Osteoblast (primary cell): ENCODE data around the gene ARHGAP15. TPM values are rescaled to one million over a fixed set of nuclear protein-coding genes. Genes with fewer than 3 reads are reported as not detected.

Experiments used
- DNase-seq: peaks from one replicate; pipeline ENCODE4 v3.0.0; 2011; ENCODE audit warnings: low spot score, mixed read lengths; ENCODE audit not compliant: insufficient read length; ENCODE audit errors: missing footprints
- H2AFZ ChIP-seq: 2 replicates; pipeline ENCODE4 v1.6.0; 2011; ENCODE audit warnings: mild to moderate bottlenecking, low read length
- H3K27ac ChIP-seq: 2 replicates; pipeline ENCODE4 v1.5.1; 2011; ENCODE audit warnings: mild to moderate bottlenecking, low read depth, low read length, moderate library complexity
- H3K27me3 ChIP-seq: 2 replicates; pipeline ENCODE4 v1.6.0; 2012; ENCODE audit warnings: mild to moderate bottlenecking, control low read depth, inconsistent platforms, low read length, moderate library complexity; ENCODE audit not compliant: insufficient read depth
- H3K36me3 ChIP-seq: 2 replicates; pipeline ENCODE4 v1.5.1; 2011; ENCODE audit warnings: mild to moderate bottlenecking, low read length, control low read depth, moderate library complexity; ENCODE audit not compliant: insufficient read depth
- H3K4me1 ChIP-seq: 2 replicates; pipeline ENCODE4 v1.5.1; 2011; ENCODE audit warnings: mild to moderate bottlenecking, low read length, control low read depth, moderate library complexity; ENCODE audit not compliant: insufficient read depth
- H3K4me2 ChIP-seq: 2 replicates; pipeline ENCODE4 v1.6.0; 2011; ENCODE audit warnings: mild to moderate bottlenecking, low read length; ENCODE audit not compliant: insufficient read depth
- H3K4me3 ChIP-seq: fragments of 200-600 bp; sonication (generic); 3 replicates; pipeline ENCODE4 v1.5.1; 2012; ENCODE audit warnings: mild to moderate bottlenecking, low read length, inconsistent platforms; ENCODE audit not compliant: insufficient read depth
- H3K79me2 ChIP-seq: 2 replicates; pipeline ENCODE4 v1.6.0; 2012; ENCODE audit warnings: mild to moderate bottlenecking, low read length, control low read depth, inconsistent platforms; ENCODE audit not compliant: insufficient read depth
- H3K9me3 ChIP-seq: 2 replicates; pipeline ENCODE4 v1.5.1; 2011; ENCODE audit warnings: low read depth, low read length, control low read depth
- H4K20me1 ChIP-seq: 2 replicates; pipeline ENCODE4 v1.6.0; 2012; ENCODE audit warnings: mild to moderate bottlenecking, low read length, control low read depth; ENCODE audit not compliant: insufficient read depth
- small RNA-seq: library from RNA; depleted of rRNA; stranded (forward); fragments of <200 nt; gene quantifications from one replicate; pipeline ENCODE3, GENCODE V24; 2012
- total RNA-seq: library from RNA; depleted of rRNA; stranded (reverse); fragments of >200 nt; gene quantifications from 2 replicates; pipeline ENCODE4 v1.2.3, GENCODE V29; 2012
- TF ChIP-seq, protein P1 (sequence below): IDR thresholded peaks from 2 replicates; pipeline ENCODE4 v1.5.1; 2011; ENCODE audit warnings: mild to moderate bottlenecking, low read depth, low read length, moderate library complexity; ENCODE audit errors: extremely low read depth

ARHGAP15 gene
- total RNA-seq, 1 donor: 2.2 TPM

DNA sequence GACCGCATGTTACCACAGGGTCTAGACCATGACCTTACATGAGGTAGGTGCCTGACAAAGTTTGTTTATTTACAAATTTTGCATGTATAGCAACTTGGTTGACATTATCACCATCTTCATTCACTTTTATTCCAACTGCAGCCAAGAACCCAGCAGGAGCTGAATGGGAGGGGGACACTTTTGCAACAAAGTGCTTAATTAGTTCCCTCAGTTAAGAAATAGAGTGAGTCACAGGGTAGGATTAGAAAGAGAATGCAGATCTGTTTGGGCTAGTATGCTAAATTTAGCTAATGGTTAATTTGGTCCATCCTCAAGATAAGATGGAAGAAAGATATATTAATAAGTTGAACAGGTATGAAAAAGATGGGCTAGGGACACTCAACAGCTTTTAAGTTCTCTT lies 678.9 kb downstream of the ARHGAP15 start:
- Histone ChIP-seq H3K27ac (no peak overlapping the region), H3K4me1 (no peaks in the 10 kb centered on the region), H2AFZ (no peak overlapping the region), H3K36me3 (no peaks in the 10 kb centered on the region), H4K20me1 (no peaks in the 10 kb centered on the region), H3K79me2 (no peaks in the 10 kb centered on the region), H3K4me2 (no peak overlapping the region), H3K4me3 (no peak overlapping the region), H3K27me3 (no peaks in the 10 kb centered on the region), H3K9me3 (no peaks in the 10 kb centered on the region)
- TF ChIP-seq, protein P1, sequence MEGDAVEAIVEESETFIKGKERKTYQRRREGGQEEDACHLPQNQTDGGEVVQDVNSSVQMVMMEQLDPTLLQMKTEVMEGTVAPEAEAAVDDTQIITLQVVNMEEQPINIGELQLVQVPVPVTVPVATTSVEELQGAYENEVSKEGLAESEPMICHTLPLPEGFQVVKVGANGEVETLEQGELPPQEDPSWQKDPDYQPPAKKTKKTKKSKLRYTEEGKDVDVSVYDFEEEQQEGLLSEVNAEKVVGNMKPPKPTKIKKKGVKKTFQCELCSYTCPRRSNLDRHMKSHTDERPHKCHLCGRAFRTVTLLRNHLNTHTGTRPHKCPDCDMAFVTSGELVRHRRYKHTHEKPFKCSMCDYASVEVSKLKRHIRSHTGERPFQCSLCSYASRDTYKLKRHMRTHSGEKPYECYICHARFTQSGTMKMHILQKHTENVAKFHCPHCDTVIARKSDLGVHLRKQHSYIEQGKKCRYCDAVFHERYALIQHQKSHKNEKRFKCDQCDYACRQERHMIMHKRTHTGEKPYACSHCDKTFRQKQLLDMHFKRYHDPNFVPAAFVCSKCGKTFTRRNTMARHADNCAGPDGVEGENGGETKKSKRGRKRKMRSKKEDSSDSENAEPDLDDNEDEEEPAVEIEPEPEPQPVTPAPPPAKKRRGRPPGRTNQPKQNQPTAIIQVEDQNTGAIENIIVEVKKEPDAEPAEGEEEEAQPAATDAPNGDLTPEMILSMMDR: no peak
- no peak for DNase-seq

DNA sequence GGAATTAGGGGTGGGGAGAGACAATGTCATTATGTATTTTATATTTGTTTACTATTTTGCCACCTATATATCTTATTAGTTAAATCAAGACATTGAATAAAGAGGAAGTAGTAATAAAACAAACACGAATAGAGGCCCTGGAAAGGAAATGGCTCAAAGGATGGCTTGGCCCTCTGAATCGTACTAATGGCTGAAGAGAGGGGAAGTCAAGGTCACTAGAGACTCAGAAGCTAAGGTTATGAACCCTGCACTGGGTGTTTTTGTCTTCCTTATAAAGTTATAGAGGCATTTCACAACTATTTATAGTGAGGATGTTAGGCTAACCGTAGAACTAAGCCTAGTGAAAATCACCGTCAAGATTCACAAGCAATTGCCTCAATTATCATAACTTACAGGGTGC lies 685.9 kb downstream of the ARHGAP15 start:
- Histone ChIP-seq H3K4me2 (no peak overlapping the region), H2AFZ (no peak overlapping the region), H3K9me3 (no peaks in the 10 kb centered on the region), H3K36me3 (no peaks in the 10 kb centered on the region), H3K4me1 (no peaks in the 10 kb centered on the region), H3K27me3 (no peaks in the 10 kb centered on the region), H3K27ac (no peak overlapping the region), H3K79me2 (no peaks in the 10 kb centered on the region), H3K4me3 (no peak overlapping the region), H4K20me1 (no peaks in the 10 kb centered on the region)
- DNase-seq: no peak
- TF ChIP-seq, protein P1: no peak

DNA sequence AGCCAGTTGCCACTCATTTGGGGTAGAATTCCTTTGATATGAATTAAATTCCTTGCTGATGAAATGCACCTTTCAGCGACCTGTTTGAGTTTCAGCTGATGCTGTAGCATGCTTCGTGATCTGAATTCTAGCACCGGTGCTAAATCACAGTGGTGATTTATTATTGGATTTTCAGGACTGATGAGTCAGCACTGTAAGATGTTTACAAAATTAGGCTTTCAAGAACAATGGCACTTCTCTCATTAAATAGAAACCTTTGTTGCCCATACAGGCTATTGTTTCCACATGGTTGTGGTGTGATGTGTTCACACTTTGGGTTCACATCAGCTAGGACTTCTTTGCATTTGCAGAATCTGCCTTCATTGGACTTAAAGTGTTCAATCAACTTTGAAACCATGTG lies 687.7 kb downstream of the ARHGAP15 start:
- TF ChIP-seq, protein P1: no peak
- H3K36me3 ChIP-seq: no peaks in the 10 kb centered on the region
- no peak overlapping the region for H3K27ac ChIP-seq
- no peak overlapping the region for H3K4me2 ChIP-seq
- no peaks in the 10 kb centered on the region for H4K20me1 ChIP-seq
- no peak overlapping the region for H2AFZ ChIP-seq
- H3K9me3 ChIP-seq: no peaks in the 10 kb centered on the region
- H3K79me2 ChIP-seq: no peaks in the 10 kb centered on the region
- no peak overlapping the region for H3K4me3 ChIP-seq
- H3K4me1 ChIP-seq: no peaks in the 10 kb centered on the region
- DNase-seq: no peak
- H3K27me3 ChIP-seq: no peaks in the 10 kb centered on the region

Small RNAs within 50 kb of the gene (small RNA-seq; reads per million reads assigned to genes)
- gene MTND4LP12: not detected
